SK-N-SH (cell line): ENCODE data around the gene SNAPC1.

Experiments
- CTCF ChIP-seq: fragments of 200-600 bp; sonication (generic); IDR thresholded peaks from 2 replicates; pipeline ENCODE4 v1.6.1; 2017; ENCODE audit warnings: antibody characterized with exemption, mild to moderate bottlenecking, moderate library complexity
- JUND ChIP-seq: IDR thresholded peaks from 2 replicates; pipeline ENCODE4 v1.4.0; 2012
- NRF1 ChIP-seq: IDR thresholded peaks from 2 replicates; pipeline ENCODE4 v1.6.1; 2012; ENCODE audit warnings: low read depth, mild to moderate bottlenecking, low read length
- POLR2AphosphoS5 ChIP-seq: IDR thresholded peaks from 2 replicates; pipeline ENCODE4 v1.6.1; 2012; ENCODE audit warnings: low read depth, low read length
- TF ChIP-seq, protein P1 (sequence below): IDR thresholded peaks from 2 replicates; pipeline ENCODE4 v1.4.0; 2012; ENCODE audit warnings: low read depth
- TF ChIP-seq, protein P2 (sequence below): fragments of 150-350 bp; IDR thresholded peaks from 2 replicates; pipeline ENCODE4 v1.6.1; 2017; ENCODE audit warnings: antibody characterized with exemption, low read length, low read depth, borderline replicate concordance

- TF ChIP-seq CTCF (no peak), NRF1 (no peak), JUND (no peak), POLR2AphosphoS5 (no peak)
- TF ChIP-seq, protein P1, sequence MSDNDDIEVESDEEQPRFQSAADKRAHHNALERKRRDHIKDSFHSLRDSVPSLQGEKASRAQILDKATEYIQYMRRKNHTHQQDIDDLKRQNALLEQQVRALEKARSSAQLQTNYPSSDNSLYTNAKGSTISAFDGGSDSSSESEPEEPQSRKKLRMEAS: no peak
- TF ChIP-seq, protein P2, sequence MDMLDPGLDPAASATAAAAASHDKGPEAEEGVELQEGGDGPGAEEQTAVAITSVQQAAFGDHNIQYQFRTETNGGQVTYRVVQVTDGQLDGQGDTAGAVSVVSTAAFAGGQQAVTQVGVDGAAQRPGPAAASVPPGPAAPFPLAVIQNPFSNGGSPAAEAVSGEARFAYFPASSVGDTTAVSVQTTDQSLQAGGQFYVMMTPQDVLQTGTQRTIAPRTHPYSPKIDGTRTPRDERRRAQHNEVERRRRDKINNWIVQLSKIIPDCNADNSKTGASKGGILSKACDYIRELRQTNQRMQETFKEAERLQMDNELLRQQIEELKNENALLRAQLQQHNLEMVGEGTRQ: no peak
Measured at GRCh38 chr14:61838661-61839245, 76.5 kb downstream of the SNAPC1 start.
